ENCODE results near the gene PARVA. TPM values are rescaled to one million over a fixed set of nuclear protein-coding genes. Genes with fewer than 3 reads are reported as not detected.

The PARVA gene
- total and polyA plus RNA-seq, 2 of the 8 experiments (the other 6 are each of a cell fraction or from before 2014, with no cell fraction given) = 3.1 to 13.5 TPM

DNA sequence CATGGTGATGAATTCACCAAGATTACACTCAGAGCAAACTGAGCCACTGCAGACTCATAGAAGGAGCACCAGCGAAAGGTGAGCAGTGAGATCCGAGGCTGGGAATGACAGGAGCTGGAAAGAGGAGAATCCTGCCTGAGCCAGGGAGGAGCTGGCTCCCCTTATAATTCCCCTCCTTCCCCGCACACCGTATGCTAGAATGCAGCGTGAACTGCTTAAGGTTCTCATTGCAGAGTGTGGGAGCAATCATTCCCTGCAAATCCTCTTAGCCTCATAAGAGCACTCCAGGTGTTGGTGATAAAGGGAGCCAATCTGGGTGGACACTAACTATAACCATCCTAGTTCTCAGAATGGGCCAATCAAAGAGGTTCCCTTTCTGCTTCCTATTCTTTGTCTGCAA, 169.3 kb downstream of the PARVA start:
- Histone ChIP-seq H2BK120ac (replicated peaks; ENCODE audit: low read depth, low read length) (no peak overlapping the region), H4K8ac (ENCODE audit: extremely low read depth, insufficient read depth, low read length) (no peak overlapping the region), H3K79me2 (ENCODE audit: control insufficient read depth in 1 of 2, insufficient read depth in 2 of 2, low read length in 2 of 2) (no peaks in the 10 kb centered on the region), H3K18ac (ENCODE audit: extremely low read depth, low read length) (no peak overlapping the region), H3K9ac (replicated peaks in 1 of 4; ENCODE audit: extremely low read depth in 1 of 4, low read depth in 3 of 4, low read length in 3 of 4) (no peak overlapping the region), H2BK12ac (ENCODE audit: low read depth, low read length) (no peak overlapping the region), H2AK5ac (ENCODE audit: low read depth, low read length) (no peak overlapping the region), H3K9me3 (ENCODE audit: insufficient read depth in 2 of 2, low read depth in 1 of 2, low read length in 1 of 2) (no peaks in the 10 kb centered on the region), H2BK5ac (ENCODE audit: low read depth, low read length) (no peak overlapping the region), H3K27ac (ENCODE audit: low read depth, low read length) (no peak overlapping the region), H3K4me3 (ENCODE audit: extremely low read depth in 1 of 4, insufficient read depth in 2 of 4, low read depth in 3 of 4, low read length in 4 of 4) (no peak overlapping the region), H3K4ac (replicated peaks; ENCODE audit: insufficient read length, low read depth, low read length) (no peak overlapping the region), H3K23me2 (ENCODE audit: low read depth, low read length) (no peaks in the 10 kb centered on the region), H2AFZ (ENCODE audit: low read length) (no peak overlapping the region), H2BK20ac (ENCODE audit: low read length) (no peak overlapping the region), H2BK15ac (ENCODE audit: low read length) (no peak overlapping the region), H3K27me3 (replicated peaks in 1 of 4; ENCODE audit: control insufficient read depth in 3 of 4, extremely low read depth in 1 of 4, insufficient read depth in 3 of 4, low read length in 3 of 4) (no peaks in the 10 kb centered on the region; a peak in 1 of 7 replicates), H3K36me3 (ENCODE audit: control insufficient read depth in 2 of 4, insufficient read depth in 4 of 4, low read length in 3 of 4) (no peaks in the 10 kb centered on the region), H3K14ac (ENCODE audit: insufficient read length) (no peak overlapping the region), H3K4me1 (replicated peaks in 1 of 4; ENCODE audit: control insufficient read depth in 3 of 4, insufficient read depth in 4 of 4, low read length in 3 of 4) (no peaks in the 10 kb centered on the region; a peak in 1 of 7 replicates), H3K56ac (replicated peaks; ENCODE audit: insufficient read length, low read depth, low read length) (no peak overlapping the region), H4K20me1 (replicated peaks in 1 of 2; ENCODE audit: control insufficient read depth in 1 of 2, insufficient read depth in 2 of 2, low read length in 2 of 2) (no peaks in the 10 kb centered on the region), H3K79me1 (ENCODE audit: low read depth, low read length) (no peaks in the 10 kb centered on the region), H4K5ac (ENCODE audit: insufficient read length, low read depth, low read length) (no peak overlapping the region), H4K91ac (replicated peaks; ENCODE audit: insufficient read length, low read length) (no peak overlapping the region), H3K23ac (ENCODE audit: insufficient read length) (no peak overlapping the region), H3K4me2 (ENCODE audit: insufficient read depth in 1 of 2, low read depth in 2 of 2, low read length in 2 of 2) (no peak overlapping the region)
- FAIRE-seq = no peak
- no peak for TF ChIP-seq SP4 (IDR thresholded peaks at IDR 0.05; ENCODE audit: low read length)
- ChIA-PET CTCF (ENCODE audit: partially characterized antibody) (no interaction called here), POLR2A (ENCODE audit: partially characterized antibody) (no interaction called here)
- 97% methylated on average over 5 of the region's 5 CpGs; no CpG with 5 or more reads in 1 of the 2 experiments for WGBS, 2 experiments (ENCODE audit: extremely low coverage in 1 of 2, insufficient coverage in 1 of 2, insufficient read length in 1 of 2, insufficient replicate concordance in 2 of 2, low coverage in 1 of 2, low lambda C conversion rate in 2 of 2, missing lambda C conversion rate in 1 of 2)
- peak in 1 of 2 experiments; percentile 26 for DNase-seq (ENCODE audit: low read depth in 1 of 2, low spot score in 2 of 2)

Data from H1 (cell line).